Astrocyte (in vitro differentiated cells and primary cell): ENCODE results near the gene NOTCH4.
"Not testable (repeated sequence)": the region's sequence is repeated elsewhere in the genome, so short reads cannot be mapped to it uniquely, and the experiment has no call there.

Source experiments
- EZH2 ChIP-seq: IDR thresholded peaks from 2 replicates; pipeline ENCODE4 v1.6.1; 2012; ENCODE audit warnings: mild to moderate bottlenecking, low read length, inconsistent platforms; ENCODE audit not compliant: insufficient read depth
- TF ChIP-seq, protein P1 (sequence below): IDR thresholded peaks from 2 replicates; pipeline ENCODE4 v1.5.1; 2011; ENCODE audit warnings: low read depth, mild to moderate bottlenecking, inconsistent platforms, low read length, moderate library complexity; ENCODE audit not compliant: insufficient read depth

DNA sequence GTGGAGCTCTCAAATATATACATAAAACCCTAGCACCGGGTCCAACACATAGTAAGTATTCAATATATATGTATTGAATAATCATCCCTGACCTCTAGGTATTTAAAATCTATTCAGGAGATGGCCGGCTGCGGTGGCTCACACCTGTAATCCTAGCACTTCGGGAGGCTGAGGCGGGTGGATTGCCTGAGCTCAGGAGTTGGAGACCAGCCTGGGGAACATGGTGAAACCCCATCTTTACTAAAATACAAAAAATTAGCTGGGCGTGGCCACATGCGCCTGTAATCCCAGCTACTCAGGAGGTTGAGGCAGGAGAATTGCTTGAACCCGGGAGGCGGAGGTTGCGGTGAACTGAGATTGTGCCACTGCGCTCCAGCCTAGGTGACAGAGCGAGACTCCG lies 30.8 kb downstream of the NOTCH4 start:
- TF ChIP-seq, protein P1, sequence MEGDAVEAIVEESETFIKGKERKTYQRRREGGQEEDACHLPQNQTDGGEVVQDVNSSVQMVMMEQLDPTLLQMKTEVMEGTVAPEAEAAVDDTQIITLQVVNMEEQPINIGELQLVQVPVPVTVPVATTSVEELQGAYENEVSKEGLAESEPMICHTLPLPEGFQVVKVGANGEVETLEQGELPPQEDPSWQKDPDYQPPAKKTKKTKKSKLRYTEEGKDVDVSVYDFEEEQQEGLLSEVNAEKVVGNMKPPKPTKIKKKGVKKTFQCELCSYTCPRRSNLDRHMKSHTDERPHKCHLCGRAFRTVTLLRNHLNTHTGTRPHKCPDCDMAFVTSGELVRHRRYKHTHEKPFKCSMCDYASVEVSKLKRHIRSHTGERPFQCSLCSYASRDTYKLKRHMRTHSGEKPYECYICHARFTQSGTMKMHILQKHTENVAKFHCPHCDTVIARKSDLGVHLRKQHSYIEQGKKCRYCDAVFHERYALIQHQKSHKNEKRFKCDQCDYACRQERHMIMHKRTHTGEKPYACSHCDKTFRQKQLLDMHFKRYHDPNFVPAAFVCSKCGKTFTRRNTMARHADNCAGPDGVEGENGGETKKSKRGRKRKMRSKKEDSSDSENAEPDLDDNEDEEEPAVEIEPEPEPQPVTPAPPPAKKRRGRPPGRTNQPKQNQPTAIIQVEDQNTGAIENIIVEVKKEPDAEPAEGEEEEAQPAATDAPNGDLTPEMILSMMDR: not testable (repeated sequence)
- not testable (repeated sequence) for TF ChIP-seq EZH2
